ENCODE measurements around the gene TCFL5.

TCFL5 gene

DNA sequence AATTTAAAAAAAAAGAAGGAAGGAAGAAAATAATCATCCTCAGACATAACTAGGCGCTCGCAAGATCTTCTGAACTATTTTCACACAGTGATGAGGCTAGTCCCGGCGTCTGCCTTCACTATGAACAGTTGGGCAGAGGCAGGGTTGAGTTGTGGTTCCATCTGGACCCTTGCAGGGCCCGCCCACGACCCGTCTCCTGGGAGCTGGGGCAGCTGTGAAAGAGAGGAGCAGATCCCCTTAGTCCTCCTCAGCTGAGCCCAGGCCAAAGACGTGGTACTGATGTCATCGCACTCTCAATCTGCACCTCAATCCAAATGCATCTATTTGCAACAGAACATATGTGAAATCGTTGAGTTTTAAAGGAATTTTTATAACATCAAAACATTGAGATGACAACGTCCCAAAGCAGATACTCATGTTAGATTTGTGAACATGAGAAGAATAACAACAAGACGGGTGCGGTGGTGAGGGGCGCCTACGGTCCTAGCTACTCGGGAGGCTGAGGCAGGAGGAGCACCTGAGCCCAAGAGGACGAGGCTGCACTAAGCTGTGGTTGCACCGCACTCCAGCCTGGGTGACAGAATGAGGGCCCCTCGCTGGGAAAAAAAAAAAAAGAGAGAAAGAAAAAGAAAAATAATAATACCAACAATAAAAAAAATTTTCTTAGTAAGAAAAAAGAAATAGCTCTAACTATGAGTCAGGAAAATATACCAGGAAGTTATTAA, 15.3 kb downstream of the TCFL5 start:
- Histone ChIP-seq H3K9me3 (ENCODE audit: insufficient read depth, low read length) (no peaks in the 10 kb centered on the region), H3K27me3 (ENCODE audit: low read depth, low read length) (no peaks in the 10 kb centered on the region), H3K36me3 (replicated peaks; ENCODE audit: low read depth, low read length) (peaks cover 62% of the 10 kb centered on the region), H2AFZ (ENCODE audit: low read depth, low read length) (no peak overlapping the region), H3K27ac (ENCODE audit: low read length) (no peak overlapping the region), H3K4me3 (ENCODE audit: low read length) (no peak overlapping the region), H3K9ac (ENCODE audit: low read length) (no peak overlapping the region), H4K20me1 (ENCODE audit: insufficient read depth, low read length) (peaks cover 49% of the 10 kb centered on the region), H3K4me2 (ENCODE audit: low read length) (no peak overlapping the region), H3K4me1 (ENCODE audit: low read length) (peaks cover 9% of the 10 kb centered on the region), H3K79me2 (ENCODE audit: low read length) (peaks cover 52% of the 10 kb centered on the region)
- TF ChIP-seq CTCF (IDR thresholded peaks at IDR 0.05; ENCODE audit: low read depth, low read length) (no peak), EZH2phosphoT487 (IDR thresholded peaks at IDR 0.05; ENCODE audit: low read depth) (no peak)

GRCh38 chr20:62845416-62846160, 16.0 kb downstream of the TCFL5 start:
- Histone ChIP-seq H3K27ac (ENCODE audit: low read length) (no peak overlapping the region), H3K4me3 (ENCODE audit: low read length) (no peak overlapping the region), H3K79me2 (ENCODE audit: low read length) (peaks cover 45% of the 10 kb centered on the region), H4K20me1 (ENCODE audit: insufficient read depth, low read length) (peaks cover 42% of the 10 kb centered on the region), H3K36me3 (replicated peaks; ENCODE audit: low read depth, low read length) (peaks cover 62% of the 10 kb centered on the region), H3K4me1 (ENCODE audit: low read length) (peaks cover 6% of the 10 kb centered on the region), H2AFZ (ENCODE audit: low read depth, low read length) (no peak overlapping the region), H3K9ac (ENCODE audit: low read length) (no peak overlapping the region), H3K4me2 (ENCODE audit: low read length) (no peak overlapping the region), H3K9me3 (ENCODE audit: insufficient read depth, low read length) (no peaks in the 10 kb centered on the region), H3K27me3 (ENCODE audit: low read depth, low read length) (no peaks in the 10 kb centered on the region)
- TF ChIP-seq CTCF (IDR thresholded peaks at IDR 0.05; ENCODE audit: low read depth, low read length) (no peak), EZH2phosphoT487 (IDR thresholded peaks at IDR 0.05; ENCODE audit: low read depth) (no peak)

GRCh38 chr20:62844182-62844581, 17.4 kb downstream of the TCFL5 start:
- Histone ChIP-seq H3K4me2 (ENCODE audit: low read length) (no peak overlapping the region), H3K9ac (ENCODE audit: low read length) (no peak overlapping the region), H3K4me3 (ENCODE audit: low read length) (no peak overlapping the region), H2AFZ (ENCODE audit: low read depth, low read length) (no peak overlapping the region), H3K27me3 (ENCODE audit: low read depth, low read length) (no peaks in the 10 kb centered on the region), H3K4me1 (ENCODE audit: low read length) (peaks cover 3% of the 10 kb centered on the region), H4K20me1 (ENCODE audit: insufficient read depth, low read length) (peaks cover 29% of the 10 kb centered on the region), H3K36me3 (replicated peaks; ENCODE audit: low read depth, low read length) (peaks cover 56% of the 10 kb centered on the region), H3K9me3 (ENCODE audit: insufficient read depth, low read length) (no peaks in the 10 kb centered on the region), H3K79me2 (ENCODE audit: low read length) (peaks cover 31% of the 10 kb centered on the region), H3K27ac (ENCODE audit: low read length) (no peak overlapping the region)
- TF ChIP-seq CTCF (IDR thresholded peaks at IDR 0.05; ENCODE audit: low read depth, low read length), result no peak
- TF ChIP-seq EZH2phosphoT487 (IDR thresholded peaks at IDR 0.05; ENCODE audit: low read depth), result no peak

- Histone ChIP-seq H3K27me3 (ENCODE audit: low read depth, low read length) (no peaks in the 10 kb centered on the region), H4K20me1 (ENCODE audit: insufficient read depth, low read length) (peaks cover 25% of the 10 kb centered on the region), H3K4me3 (ENCODE audit: low read length) (no peak overlapping the region), H3K79me2 (ENCODE audit: low read length) (peaks cover 25% of the 10 kb centered on the region), H3K36me3 (replicated peaks; ENCODE audit: low read depth, low read length) (peaks cover 54% of the 10 kb centered on the region), H3K9me3 (ENCODE audit: insufficient read depth, low read length) (no peaks in the 10 kb centered on the region), H3K9ac (ENCODE audit: low read length) (no peak overlapping the region), H2AFZ (ENCODE audit: low read depth, low read length) (no peak overlapping the region), H3K27ac (ENCODE audit: low read length) (no peak overlapping the region), H3K4me1 (ENCODE audit: low read length) (peaks cover 7% of the 10 kb centered on the region), H3K4me2 (ENCODE audit: low read length) (no peak overlapping the region)
- TF ChIP-seq CTCF (IDR thresholded peaks at IDR 0.05; ENCODE audit: low read depth, low read length), result no peak
- TF ChIP-seq EZH2phosphoT487 (IDR thresholded peaks at IDR 0.05; ENCODE audit: low read depth), result no peak
Observed at GRCh38 chr20:62843656-62844055, 18.0 kb downstream of the TCFL5 start.

Measured in OCI-LY3 (cell line).